Peyer's patch (tissue), 4 donors: ENCODE results near the gene SOBP. TPM values are rescaled to one million over a fixed set of nuclear protein-coding genes. Genes with fewer than 3 reads are reported as not detected.

ENCODE experiments used
- DNase-seq, 3 donors: peaks; one replicate each; pipeline ENCODE4 v3.0.0-alpha.2; 2017 to 2019
- H3K27ac ChIP-seq, 4 donors: fragments of 200-600 bp; sonication (generic); one replicate each; pipeline ENCODE4 v1.5.1; 2016 to 2019
- H3K27me3 ChIP-seq, 2 donors: fragments of 200-600 bp; sonication (generic); one replicate each; pipeline ENCODE4 v1.5.1; 2019
- H3K36me3 ChIP-seq, 3 donors: fragments of 200-600 bp; sonication (generic); one replicate each; pipeline ENCODE4 v1.5.1; 2016 to 2019
- H3K4me1 ChIP-seq, 4 donors: fragments of 200-600 bp; sonication (generic); one replicate each; pipeline ENCODE4 v1.5.1; 2016 to 2019
- H3K4me3 ChIP-seq, 4 donors: fragments of 200-600 bp; sonication (generic); 1 replicate in 3 of 4; 2 replicates in 1 of 4; pipeline ENCODE4 v1.5.1; 2016 to 2019; ENCODE audit warnings: mild to moderate bottlenecking in 1 of 4
- H3K9me3 ChIP-seq, 4 donors: fragments of 200-600 bp; sonication (generic); one replicate each; pipeline ENCODE4 v1.5.1; 2016 to 2019; ENCODE audit warnings: mild to moderate bottlenecking in 1 of 4
- CTCF ChIP-seq, 6 experiments: fragments of 450-650 bp in 4 of 6; fragments of 200-600 bp in 2 of 6; sonication (generic) in 1 of 6; IDR thresholded peaks; one replicate each; pipeline ENCODE4 v1.5.1; 2017 to 2019; ENCODE audit warnings: antibody characterized with exemption in 6 of 6, mild to moderate bottlenecking in 3 of 6, moderate library complexity in 1 of 6
- POLR2A ChIP-seq, 2 donors: fragments of 450-650 bp; IDR thresholded peaks; one replicate each; pipeline ENCODE4 v1.5.1; 2017; ENCODE audit warnings: antibody characterized with exemption in 2 of 2, mild to moderate bottlenecking in 2 of 2, moderate library complexity in 2 of 2
- total RNA-seq, 4 donors: library from RNA; depleted of rRNA; stranded (reverse); fragments of >200 nt; gene quantifications; one replicate each; pipeline ENCODE4 v1.1.0, GENCODE V29; 2016

Gene SOBP
- total RNA-seq, 4 donors from 2014 or later, result 0.35 to 13.2 (median 1.8) TPM

- Histone ChIP-seq H3K4me3 (no peak overlapping the region), H3K27ac (no peak overlapping the region), H3K4me1 (peaks cover 0 to 6% (median 0%) of the 10 kb centered on the region in 4 donors), H3K27me3 (no peaks in the 10 kb centered on the region), H3K9me3 (no peaks in the 10 kb centered on the region), H3K36me3 (no peaks in the 10 kb centered on the region)
- TF ChIP-seq CTCF (IDR thresholded peaks at IDR 0.05) (no peak), POLR2A (IDR thresholded peaks at IDR 0.05) (no peak)
- no peak for DNase-seq
Measured at GRCh38 chr6:107602321-107603005, 112.5 kb downstream of the SOBP start.

- no peaks in the 10 kb centered on the region for H3K27me3 ChIP-seq
- no peak overlapping the region for H3K4me3 ChIP-seq
- H3K27ac ChIP-seq, result no peak overlapping the region
- DNase-seq, result no peak
- H3K9me3 ChIP-seq, result no peaks in the 10 kb centered on the region
- peaks cover 0 to 6% (median 0%) of the 10 kb centered on the region in 4 donors for H3K4me1 ChIP-seq
- no peaks in the 10 kb centered on the region for H3K36me3 ChIP-seq
- TF ChIP-seq POLR2A (IDR thresholded peaks at IDR 0.05), result no peak
- TF ChIP-seq CTCF (IDR thresholded peaks at IDR 0.05), result no peak
Measured at GRCh38 chr6:107603006-107603370, 113.1 kb downstream of the SOBP start.

- H3K36me3 ChIP-seq, result no peaks in the 10 kb centered on the region
- H3K4me1 ChIP-seq, result peaks cover 0 to 6% (median 0%) of the 10 kb centered on the region in 4 donors
- no peak for TF ChIP-seq POLR2A (IDR thresholded peaks at IDR 0.05)
- no peak for TF ChIP-seq CTCF (IDR thresholded peaks at IDR 0.05)
- no peak overlapping the region for H3K27ac ChIP-seq
- no peaks in the 10 kb centered on the region for H3K9me3 ChIP-seq
- no peak for DNase-seq
- H3K4me3 ChIP-seq, result no peak overlapping the region
- no peaks in the 10 kb centered on the region for H3K27me3 ChIP-seq
Measured at GRCh38 chr6:107604549-107604948, 114.6 kb downstream of the SOBP start.

GRCh38 chr6:107606407-107606806 lies 116.5 kb downstream of the SOBP start:
- H3K27ac ChIP-seq, result no peak overlapping the region
- H3K4me3 ChIP-seq, result no peak overlapping the region
- no peaks in the 10 kb centered on the region for H3K36me3 ChIP-seq
- peaks cover 0 to 10% (median 0%) of the 10 kb centered on the region in 4 donors for H3K4me1 ChIP-seq
- no peaks in the 10 kb centered on the region for H3K27me3 ChIP-seq
- no peak for DNase-seq
- no peaks in the 10 kb centered on the region for H3K9me3 ChIP-seq
- TF ChIP-seq CTCF (IDR thresholded peaks at IDR 0.05), result no peak
- TF ChIP-seq POLR2A (IDR thresholded peaks at IDR 0.05), result no peak

GRCh38 chr6:107607116-107607515 lies 117.2 kb downstream of the SOBP start:
- H3K27ac ChIP-seq, result no peak overlapping the region
- H3K9me3 ChIP-seq, result no peaks in the 10 kb centered on the region
- DNase-seq, result no peak
- no peak overlapping the region for H3K4me3 ChIP-seq
- H3K4me1 ChIP-seq, result peaks cover 0 to 10% (median 0%) of the 10 kb centered on the region in 4 donors
- H3K36me3 ChIP-seq, result no peaks in the 10 kb centered on the region
- H3K27me3 ChIP-seq, result no peaks in the 10 kb centered on the region
- TF ChIP-seq CTCF (IDR thresholded peaks at IDR 0.05) (no peak), POLR2A (IDR thresholded peaks at IDR 0.05) (no peak)
